ENCODE results near the gene NT5C2. TPM values are rescaled to one million over a fixed set of nuclear protein-coding genes. Genes with fewer than 3 reads are reported as not detected.
"Not testable (repeated sequence)": the region's sequence is repeated elsewhere in the genome, so short reads cannot be mapped to it uniquely, and the experiment has no call there.

Gene NT5C2
- total RNA-seq, 4 donors from 2014 or later: 36.0 to 53.6 (median 40.8) TPM

- intact Hi-C loops (cut with DNase I; ENCODE audit: low total_unique reads): no loop called here
- no peak overlapping the region for H3K4me3 ChIP-seq (ENCODE audit: low read depth, poor library complexity, severe bottlenecking)
- TF ChIP-seq POLR2A (IDR thresholded peaks at IDR 0.05): no peak
- TF ChIP-seq CTCF (IDR thresholded peaks at IDR 0.05): no peak
- 44 to 51% methylated on average over 3 of the region's 3 CpGs for WGBS, 2 donors
- no peak for DNase-seq (ENCODE audit: low spot score in 2 of 2)
These were observed 39.1 kb upstream of the NT5C2 start for GRCh38 chr10:103232131-103232673.

GRCh38 chr10:103231047-103231551 lies 38.0 kb upstream of the NT5C2 start:
- TF ChIP-seq CTCF (IDR thresholded peaks at IDR 0.05) (no peak), POLR2A (IDR thresholded peaks at IDR 0.05) (no peak)
- intact Hi-C loops (cut with DNase I; ENCODE audit: low total_unique reads): no loop called here
- 63 to 66% methylated on average over 4 of the region's 4 CpGs for WGBS, 2 donors
- H3K4me3 ChIP-seq (ENCODE audit: low read depth, poor library complexity, severe bottlenecking): no peak overlapping the region
- DNase-seq (ENCODE audit: low spot score in 2 of 2): no peak

GRCh38 chr10:103227416-103227815 lies 34.3 kb upstream of the NT5C2 start:
- no peak overlapping the region for H3K4me3 ChIP-seq (ENCODE audit: low read depth, poor library complexity, severe bottlenecking)
- TF ChIP-seq POLR2A (IDR thresholded peaks at IDR 0.05) (no peak), CTCF (IDR thresholded peaks at IDR 0.05) (no peak)
- DNase-seq (ENCODE audit: low spot score in 2 of 2): no peak
- 80 to 93% methylated on average over 1 of the region's 1 CpG for WGBS, 2 donors
- intact Hi-C loops (cut with DNase I; ENCODE audit: low total_unique reads): no loop called here

- intact Hi-C loops (cut with DNase I; ENCODE audit: low total_unique reads): no loop called here
- TF ChIP-seq POLR2A (IDR thresholded peaks at IDR 0.05) (no peak), CTCF (IDR thresholded peaks at IDR 0.05) (no peak)
- no peak overlapping the region for H3K4me3 ChIP-seq (ENCODE audit: low read depth, poor library complexity, severe bottlenecking)
- no peak for DNase-seq (ENCODE audit: low spot score in 2 of 2)
These were observed 32.9 kb upstream of the NT5C2 start for GRCh38 chr10:103225939-103226338.

GRCh38 chr10:103224721-103225120 lies 31.6 kb upstream of the NT5C2 start:
- 76 to 78% methylated on average over 5 of the region's 5 CpGs for whole genome bisulfite sequencing, 2 donors
- DNase-seq (ENCODE audit: low spot score in 2 of 2); H3K4me3 ChIP-seq (ENCODE audit: low read depth, poor library complexity, severe bottlenecking); intact Hi-C loops (cut with DNase I; ENCODE audit: low total_unique reads): not testable (repeated sequence)

GRCh38 chr10:103224133-103224532 lies 31.1 kb upstream of the NT5C2 start:
- no peak overlapping the region for H3K4me3 ChIP-seq (ENCODE audit: low read depth, poor library complexity, severe bottlenecking)
- WGBS, 2 donors: 82 to 90% methylated on average over 4 of the region's 4 CpGs
- TF ChIP-seq CTCF (IDR thresholded peaks at IDR 0.05): no peak
- TF ChIP-seq POLR2A (IDR thresholded peaks at IDR 0.05): no peak
- no peak for DNase-seq (ENCODE audit: low spot score in 2 of 2)
- intact Hi-C loops (cut with DNase I; ENCODE audit: low total_unique reads): no loop called here

- H3K4me3 ChIP-seq (ENCODE audit: low read depth, poor library complexity, severe bottlenecking); intact Hi-C loops (cut with DNase I; ENCODE audit: low total_unique reads): not testable (repeated sequence)
These were observed 23.3 kb upstream of the NT5C2 start for GRCh38 chr10:103216362-103216761.

More at GRCh38 chr10:103216362-103216761, 23.3 kb upstream of the NT5C2 start:
- not testable (repeated sequence) for DNase-seq (ENCODE audit: low spot score in 2 of 2)
- WGBS, 2 donors: 40 to 51% methylated on average over 4 of the region's 4 CpGs

Data from lower leg skin (tissue), 4 donors.